Activated CD8-positive, alpha-beta memory T cell treated with anti-CD3 and anti-CD28 coated beads for 48 hours (primary cell): Measurements from ENCODE around the gene NME3.

Experiments
- DNase-seq, 3 experiments: peaks; one replicate each; pipeline ENCODE4 v3.0.0-alpha.2; 2020; ENCODE audit warnings: low read depth in 2 of 3, low spot score in 2 of 3

The NME3 gene

GRCh38 chr16:1770328-1771187, 785 bp downstream of the NME3 start:
- peak in 1 of 3 experiments; percentile 33 for DNase-seq

GRCh38 chr16:1769402-1770300, 1.7 kb downstream of the NME3 start:
- DNase-seq, result no peak

DNA sequence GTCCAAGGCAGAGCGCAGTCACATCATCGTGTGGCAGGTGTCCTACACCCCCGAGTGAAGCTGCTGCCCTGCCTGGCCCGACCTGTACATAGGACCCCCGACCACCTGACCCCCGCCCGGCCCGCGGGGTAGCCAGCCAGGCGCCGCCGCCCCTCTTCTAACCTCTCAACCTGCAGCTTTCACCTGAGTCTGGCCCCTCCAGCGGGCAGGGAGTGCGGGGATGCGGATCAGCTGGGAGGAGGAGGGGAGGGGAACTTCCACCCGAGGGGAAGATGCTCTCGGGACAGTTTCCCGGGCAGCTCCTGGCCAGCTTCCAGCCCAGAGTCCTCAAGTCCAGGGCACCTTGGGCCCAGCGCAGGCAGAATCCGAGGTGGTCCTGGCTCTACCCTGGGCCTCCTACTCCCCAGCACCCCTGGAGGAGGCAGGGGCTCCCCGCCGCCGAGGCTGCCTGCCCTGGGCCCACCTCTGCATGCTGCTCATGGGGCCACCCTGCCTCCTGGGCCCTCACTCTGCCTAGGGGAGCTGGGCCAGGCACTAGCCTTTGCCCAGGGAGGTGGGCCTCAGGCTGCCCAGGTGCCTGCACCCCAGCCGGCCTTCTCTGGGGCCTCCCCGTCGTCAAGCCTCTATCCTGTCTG, 2.5 kb downstream of the NME3 start:
- no peak for DNase-seq

GRCh38 chr16:1768061-1768766, 3.1 kb downstream of the NME3 start:
- no peak for DNase-seq

DNA sequence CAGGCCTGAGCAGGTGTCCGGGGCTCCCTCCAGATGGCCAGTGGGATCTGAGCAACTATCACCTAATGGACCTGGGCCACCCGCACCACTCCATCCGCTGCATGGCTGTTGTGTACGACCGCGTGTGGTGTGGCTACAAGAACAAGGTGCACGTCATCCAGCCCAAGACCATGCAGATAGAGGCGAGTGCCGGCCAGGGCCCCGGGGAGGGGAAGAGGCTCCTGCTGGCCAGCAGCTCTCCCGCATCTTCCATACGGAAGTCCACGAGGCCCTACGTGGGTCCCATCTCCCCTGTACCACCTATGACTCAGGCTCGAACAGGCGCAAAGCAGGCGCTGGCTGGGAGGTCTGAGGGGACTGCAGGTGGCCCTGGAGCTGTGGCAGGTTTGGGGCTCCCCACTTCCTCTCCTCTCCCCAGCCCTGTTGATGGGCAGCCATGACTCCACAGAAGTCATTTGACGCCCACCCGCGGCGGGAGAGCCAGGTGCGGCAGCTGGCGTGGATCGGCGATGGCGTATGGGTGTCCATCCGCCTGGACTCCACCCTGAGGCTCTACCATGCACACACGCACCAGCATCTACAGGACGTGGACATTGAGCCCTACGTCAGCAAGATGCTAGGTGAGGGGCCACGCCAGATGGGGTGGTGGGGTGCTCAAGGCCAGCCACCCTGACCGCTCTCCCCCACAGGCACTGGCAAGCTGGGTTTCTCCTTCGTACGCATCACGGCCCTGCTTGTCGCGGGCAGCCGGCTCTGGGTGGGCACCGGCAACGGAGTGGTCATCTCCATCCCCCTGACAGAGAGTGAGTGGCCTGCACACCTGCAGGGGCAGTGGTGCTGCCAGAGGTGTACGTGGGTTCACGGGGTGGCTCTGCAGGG, 4.0 kb downstream of the NME3 start:
- DNase-seq, result no peak

GRCh38 chr16:1766701-1767100, 4.6 kb downstream of the NME3 start:
- DNase-seq, result no peak

GRCh38 chr16:1766231-1766630, 5.1 kb downstream of the NME3 start:
- no peak for DNase-seq

DNA sequence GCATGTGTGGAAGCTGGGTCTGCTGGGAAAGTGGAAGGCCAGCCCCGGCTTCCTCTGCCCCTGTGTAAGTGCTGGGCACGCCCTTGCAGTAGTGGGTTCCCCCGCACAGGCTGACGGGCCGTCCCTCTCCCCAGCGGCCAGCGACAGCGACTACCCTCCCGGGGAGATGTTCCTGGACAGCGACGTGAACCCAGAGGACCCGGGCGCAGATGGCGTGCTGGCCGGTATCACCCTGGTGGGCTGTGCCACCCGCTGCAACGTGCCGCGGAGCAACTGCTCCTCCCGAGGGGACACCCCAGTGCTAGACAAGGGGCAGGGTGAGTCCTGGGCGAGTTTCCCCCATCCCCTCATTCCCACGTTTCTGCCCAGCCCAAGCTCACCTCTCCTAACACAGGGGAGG, 5.5 kb downstream of the NME3 start:
- no peak for DNase-seq

DNA sequence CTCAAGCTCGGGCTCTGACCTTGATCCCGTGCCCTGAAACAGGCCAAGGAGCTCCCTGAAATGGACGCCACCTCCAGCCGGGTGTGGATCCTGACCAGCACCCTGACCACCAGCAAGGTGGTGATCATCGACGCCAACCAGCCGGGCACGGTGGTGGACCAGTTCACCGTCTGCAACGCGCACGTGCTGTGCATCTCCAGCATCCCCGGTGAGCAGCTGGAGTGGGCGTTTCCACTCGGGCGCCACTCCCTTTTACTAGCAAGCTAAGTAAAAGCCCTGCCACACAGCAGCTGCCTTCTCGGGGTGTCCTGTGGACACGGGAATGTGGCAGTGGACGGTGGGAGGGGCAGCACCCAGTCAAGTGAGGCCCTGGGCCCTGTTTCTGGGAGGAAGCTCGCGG, 6.4 kb downstream of the NME3 start:
- no peak for DNase-seq

- no peak for DNase-seq
Measured at GRCh38 chr16:1763521-1764511, 7.5 kb downstream of the NME3 start.

DNA sequence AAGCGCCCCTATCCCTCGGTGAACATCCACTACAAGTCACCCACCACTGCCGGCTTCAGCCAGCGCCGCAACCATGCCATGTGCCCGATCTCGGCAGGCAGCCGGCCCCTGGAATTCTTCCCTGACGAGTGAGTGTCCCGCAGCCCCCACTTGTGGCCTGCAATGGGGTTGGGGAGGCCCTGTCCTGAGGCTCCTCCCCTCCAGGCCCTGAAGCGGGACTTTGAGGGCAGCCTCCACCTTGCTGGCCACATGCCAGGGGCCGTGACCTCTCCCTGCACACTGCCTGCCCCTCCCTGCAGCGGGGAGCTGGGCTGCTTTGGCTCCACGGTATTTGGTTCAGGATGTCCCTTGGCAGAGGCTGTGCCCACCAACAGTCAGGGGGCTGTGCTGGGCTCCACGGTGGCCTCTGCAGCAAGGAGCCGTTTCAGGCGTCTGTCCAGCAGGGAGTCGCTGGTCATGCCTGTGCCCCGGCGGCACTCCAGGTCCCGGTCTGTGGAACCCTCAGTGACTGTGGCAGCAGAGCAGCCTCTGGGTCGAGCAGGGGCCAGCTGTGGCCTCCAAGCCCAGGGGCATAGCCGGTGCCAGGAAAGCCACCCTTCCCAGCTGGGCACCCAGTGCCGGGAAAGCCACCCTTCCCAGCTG, 8.3 kb downstream of the NME3 start:
- DNase-seq, result no peak

- no peak for DNase-seq
Measured at GRCh38 chr16:1762196-1762878, 9.0 kb downstream of the NME3 start.

DNA sequence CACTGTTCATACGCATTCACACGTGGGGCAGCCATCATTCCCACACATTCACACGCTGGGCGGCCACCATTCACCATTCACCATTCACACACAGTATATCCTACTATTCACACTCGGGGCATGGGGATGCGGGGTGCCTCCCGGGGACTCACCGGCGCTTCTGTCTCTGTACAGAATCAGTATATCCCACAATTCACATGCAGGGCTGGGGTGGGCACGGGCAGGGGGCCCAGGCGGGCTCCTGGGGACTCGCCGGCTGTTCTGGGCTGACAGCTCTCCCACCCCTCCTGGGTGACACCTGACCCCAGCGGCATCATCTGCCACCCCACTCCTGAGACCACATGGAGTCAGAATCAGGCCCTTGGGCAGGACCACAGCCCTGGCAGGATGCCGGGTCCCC, 9.6 kb downstream of the NME3 start:
- DNase-seq, result no peak

DNA sequence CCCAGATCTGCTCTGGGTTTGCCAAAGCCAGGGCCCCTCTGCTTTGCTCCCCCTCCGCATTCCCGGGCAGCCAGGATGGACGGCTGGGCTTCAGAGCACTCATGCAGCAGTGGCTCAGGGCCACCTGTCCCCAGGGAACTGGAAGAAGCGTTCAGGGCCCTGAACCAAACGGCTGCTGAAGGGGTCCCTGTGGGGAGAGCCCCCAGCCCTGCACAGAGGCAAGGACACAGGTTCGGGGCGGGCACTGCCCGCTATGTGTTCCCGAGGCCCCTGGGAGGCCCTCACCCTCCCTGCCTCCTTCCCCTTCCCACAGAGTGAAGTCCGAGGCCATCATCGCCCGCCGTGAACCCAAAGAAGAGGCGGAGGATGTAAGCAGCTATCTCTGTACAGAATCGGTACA, 10.4 kb downstream of the NME3 start:
- DNase-seq, result no peak

DNA sequence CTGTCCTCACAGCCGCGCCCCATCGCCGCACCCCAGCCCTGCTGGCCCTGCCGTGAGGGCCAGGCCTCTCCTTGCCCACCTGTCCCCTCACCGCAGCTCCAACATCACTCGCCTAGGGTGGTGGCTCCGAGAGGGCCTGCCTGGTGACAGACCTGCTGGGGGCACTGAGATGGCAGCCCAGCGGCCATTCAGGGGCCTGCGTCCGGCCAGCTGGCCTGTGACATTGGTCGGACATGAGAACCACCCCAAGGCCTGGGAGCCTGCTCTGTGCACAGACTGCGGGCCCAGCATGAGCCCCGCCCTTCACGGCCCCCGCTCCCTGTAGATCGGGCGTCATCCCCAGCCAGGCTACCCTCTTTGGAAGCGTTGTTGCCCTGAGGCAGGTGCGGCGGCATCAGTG, 11.8 kb downstream of the NME3 start:
- DNase-seq, result no peak

- no peak for DNase-seq
Measured at GRCh38 chr16:1758923-1759322, 12.4 kb downstream of the NME3 start.

- DNase-seq, result no peak
Measured at GRCh38 chr16:1757714-1758461, 13.5 kb downstream of the NME3 start.
